Liver (tissue), 9 donors: Measurements from ENCODE around the gene CEL. TPM values are rescaled to one million over a fixed set of nuclear protein-coding genes. Genes with fewer than 3 reads are reported as not detected.

Experiments
- DNase-seq: peaks from one replicate; pipeline ENCODE4 v3.0.0-alpha.2; 2017; ENCODE audit warnings: low spot score
- H3K27ac ChIP-seq, 2 donors: one replicate each; pipeline ENCODE4 v1.7.0; 2013; ENCODE audit warnings: inconsistent platforms in 2 of 2, low read length in 2 of 2, control low read depth in 1 of 2, low read depth in 1 of 2, mild to moderate bottlenecking in 1 of 2
- H3K27me3 ChIP-seq, 4 donors: one replicate each; pipeline versions ENCODE4 v1.6.1 to v1.7.0; 2013; ENCODE audit warnings: low read length in 3 of 4, inconsistent platforms in 1 of 4, mild to moderate bottlenecking in 1 of 4, moderate library complexity in 1 of 4; ENCODE audit not compliant: control insufficient read depth in 4 of 4, insufficient read depth in 4 of 4
- H3K36me3 ChIP-seq, 4 donors: one replicate each; pipeline versions ENCODE4 v1.6.1 to v1.7.0; 2013; ENCODE audit warnings: low read length in 3 of 4, mild to moderate bottlenecking in 3 of 4, low read depth in 1 of 4, moderate library complexity in 1 of 4; ENCODE audit not compliant: control insufficient read depth in 4 of 4, insufficient read depth in 3 of 4
- H3K4me1 ChIP-seq, 4 donors: one replicate each; pipeline versions ENCODE4 v1.6.1 to v1.7.0; 2013; ENCODE audit warnings: low read length in 3 of 4, mild to moderate bottlenecking in 3 of 4, moderate library complexity in 1 of 4; ENCODE audit not compliant: control insufficient read depth in 4 of 4, insufficient read depth in 4 of 4
- H3K4me3 ChIP-seq, 3 donors: one replicate each; pipeline versions ENCODE4 v1.6.1 to v1.7.0; 2013; ENCODE audit warnings: low read length in 3 of 3, control low read depth in 1 of 3, low read depth in 1 of 3, mild to moderate bottlenecking in 1 of 3
- H3K9ac ChIP-seq, 2 donors: one replicate each; pipeline ENCODE4 v1.7.0; 2013; ENCODE audit warnings: low read length in 2 of 2, mild to moderate bottlenecking in 2 of 2, moderate library complexity in 2 of 2, control low read depth in 1 of 2, low read depth in 1 of 2
- H3K9me3 ChIP-seq, 4 donors: one replicate each; pipeline versions ENCODE4 v1.6.1 to v1.7.0; 2013; ENCODE audit warnings: low read length in 3 of 4; ENCODE audit not compliant: control insufficient read depth in 4 of 4
- ATF3 ChIP-seq: IDR thresholded peaks from 2 replicates; pipeline ENCODE4 v1.6.1; 2016; ENCODE audit warnings: antibody characterized with exemption
- EGR1 ChIP-seq, 2 donors: IDR thresholded peaks; 2 replicates each; pipeline ENCODE4 v1.6.1; 2016 to 2018; ENCODE audit warnings: antibody characterized with exemption in 2 of 2, low read depth in 2 of 2
- FOXA1 ChIP-seq: IDR thresholded peaks from 2 replicates; pipeline ENCODE4 v1.6.1; 2016; ENCODE audit warnings: antibody characterized with exemption
- FOXA2 ChIP-seq: IDR thresholded peaks from 2 replicates; pipeline ENCODE4 v1.6.1; 2016; ENCODE audit warnings: antibody characterized with exemption
- GABPA ChIP-seq, 2 donors: IDR thresholded peaks in 1 of 2; conservative IDR thresholded peaks in 1 of 2; 2 replicates each; pipeline ENCODE4 v1.6.1; 2016; ENCODE audit warnings: antibody characterized with exemption in 2 of 2, mild to moderate bottlenecking in 1 of 2, moderate library complexity in 1 of 2
- HNF4A ChIP-seq, 2 donors: conservative IDR thresholded peaks; 2 replicates each; pipeline ENCODE4 v1.6.1; 2016; ENCODE audit warnings: antibody characterized with exemption in 2 of 2, mild to moderate bottlenecking in 2 of 2
- HNF4G ChIP-seq: IDR thresholded peaks from 2 replicates; pipeline ENCODE4 v1.6.1; 2016; ENCODE audit warnings: antibody characterized with exemption
- JUND ChIP-seq, 2 donors: IDR thresholded peaks; 2 replicates each; pipeline ENCODE4 v1.6.1; 2016; ENCODE audit warnings: antibody characterized with exemption in 2 of 2
- MAX ChIP-seq: IDR thresholded peaks from 2 replicates; pipeline ENCODE4 v1.6.1; 2016; ENCODE audit warnings: antibody characterized with exemption
- NR2F2 ChIP-seq: IDR thresholded peaks from 2 replicates; pipeline ENCODE4 v1.6.1; 2016; ENCODE audit warnings: antibody characterized with exemption
- RAD21 ChIP-seq, 2 donors: IDR thresholded peaks; 2 replicates each; pipeline ENCODE4 v1.6.1; 2016; ENCODE audit warnings: antibody characterized with exemption in 2 of 2, mild to moderate bottlenecking in 2 of 2
- REST ChIP-seq: IDR thresholded peaks from 2 replicates; pipeline ENCODE4 v1.6.1; 2016; ENCODE audit warnings: antibody characterized with exemption, mild to moderate bottlenecking
- SP1 ChIP-seq: IDR thresholded peaks from 2 replicates; pipeline ENCODE4 v1.6.1; 2018; ENCODE audit warnings: antibody characterized with exemption, mild to moderate bottlenecking
- TAF1 ChIP-seq: conservative IDR thresholded peaks from 2 replicates; pipeline ENCODE4 v1.6.1; 2016; ENCODE audit warnings: antibody characterized with exemption, mild to moderate bottlenecking
- YY1 ChIP-seq: IDR thresholded peaks from 2 replicates; pipeline ENCODE4 v1.6.1; 2016; ENCODE audit warnings: antibody characterized with exemption, mild to moderate bottlenecking
- ZBTB33 ChIP-seq: IDR thresholded peaks from 2 replicates; pipeline ENCODE4 v1.6.1; 2016; ENCODE audit warnings: antibody characterized with exemption
- WGBS: extraction: QIAGEN DNeasy Blood & Tissue Kit; methylation state at CpG from one replicate; pipeline ENCODE4 v1.1.7; 2013; 5-methylcytosine and 5-hydroxymethylcytosine counted together
- polyA plus RNA-seq, 2 donors: library from polyadenylated mRNA; stranded (reverse) in 1 of 2; unstranded in 1 of 2; fragments of 200-250 nt in 1 of 2; fragments of >200 nt in 1 of 2; fragmentation: Nextera tagmentation in 1 of 2; extraction: Ambion mirVana in 1 of 2; gene quantifications; one replicate each; pipeline versions ENCODE4 v1.2.1 to v1.2.3, GENCODE V29; 2013 to 2015
- total RNA-seq, 2 donors: library from RNA; depleted of rRNA; stranded (reverse); fragments of >200 nt; gene quantifications; one replicate each; pipeline ENCODE4 v1.2.3, GENCODE V29; 2014
- donor health status: healthy.
- donor health status: healthy.
- donor health status: healthy.
- donor health status: healthy.
- donor health status: healthy.

The CEL gene
- total and polyA plus RNA-seq, 4 donors: 0.08 to 0.25 (median 0.09) TPM; not detected in 1

GRCh38 chr9:133027134-133027533, 34.6 kb upstream of the CEL start (continued):
- TF ChIP-seq REST: no peak
- no peak for TF ChIP-seq RAD21 (IDR thresholded peaks at IDR 0.05)
- no peak for TF ChIP-seq NR2F2
- no peak for TF ChIP-seq SP1
- no peak for TF ChIP-seq TAF1
- no peak for TF ChIP-seq EGR1 (IDR thresholded peaks at IDR 0.05; ENCODE audit: low read depth in 2 of 2)
- TF ChIP-seq FOXA1: no peak

GRCh38 chr9:133028221-133028620, 33.6 kb upstream of the CEL start:
- Histone ChIP-seq H3K4me3 (no peak overlapping the region), H3K27ac (no peak overlapping the region), H3K27me3 (no peaks in the 10 kb centered on the region), H3K9me3 (no peaks in the 10 kb centered on the region), H3K4me1 (peaks cover 0 to 27% (median 19%) of the 10 kb centered on the region in 4 donors), H3K9ac (no peak overlapping the region), H3K36me3 (no peaks in the 10 kb centered on the region)
- no peak for TF ChIP-seq HNF4G
- TF ChIP-seq NR2F2: no peak
- TF ChIP-seq FOXA1: no peak
- 84% methylated on average over 3 of the region's 3 CpGs for WGBS
- DNase-seq: no peak

GRCh38 chr9:133029994-133030316, 31.8 kb upstream of the CEL start:
- Histone ChIP-seq H3K27ac (peak overlapping the region; percentile 78 to 91), H3K36me3 (no peaks in the 10 kb centered on the region), H3K4me3 (peak overlapping the region; percentile 68 to 99 (median 90)), H3K9me3 (no peaks in the 10 kb centered on the region), H3K27me3 (no peaks in the 10 kb centered on the region), H3K9ac (peak overlapping the region; percentile 83 to 84), H3K4me1 (peaks cover 0 to 29% (median 23%) of the 10 kb centered on the region in 4 donors)
- WGBS: under 1% methylated on average over 28 of the region's 28 CpGs
- no peak for TF ChIP-seq MAX
- TF ChIP-seq GABPA (IDR thresholded peaks at IDR 0.05 in 1 of 2, conservative IDR thresholded peaks at IDR 0.05 in 1 of 2): no peak
- TF ChIP-seq ZBTB33: no peak
- TF ChIP-seq JUND (IDR thresholded peaks at IDR 0.05): no peak
- TF ChIP-seq ATF3: no peak
- no peak for TF ChIP-seq HNF4A (conservative IDR thresholded peaks at IDR 0.05)
- TF ChIP-seq FOXA2: no peak
- no peak for TF ChIP-seq YY1
- no peak for TF ChIP-seq REST
- no peak for TF ChIP-seq RAD21 (IDR thresholded peaks at IDR 0.05)
- no peak for DNase-seq
